Activated effector memory CD4-positive, alpha-beta T cell treated with Interleukin-2 at 50 U/mL for 16 hours (primary cell): ENCODE data around the gene CSRP1.
A peak's percentile ranks its signal among the peaks of the same experiment; 100 is the strongest.
"Not testable (repeated sequence)": the region's sequence is repeated elsewhere in the genome, so short reads cannot be mapped to it uniquely, and the experiment has no call there.

ENCODE experiments used
- DNase-seq: peaks from one replicate; pipeline ENCODE4 v3.0.0-alpha.2; 2020

The CSRP1 gene

GRCh38 chr1:201495551-201496295, 11.2 kb downstream of the CSRP1 start:
- no peak for DNase-seq

GRCh38 chr1:201493757-201494617, 12.9 kb downstream of the CSRP1 start:
- no peak for DNase-seq

GRCh38 chr1:201493026-201493656, 13.8 kb downstream of the CSRP1 start:
- DNase-seq: not testable (repeated sequence)

- DNase-seq: no peak
These were observed 14.9 kb downstream of the CSRP1 start for GRCh38 chr1:201491896-201492511.

GRCh38 chr1:201490708-201491131, 16.2 kb downstream of the CSRP1 start:
- DNase-seq: no peak

- DNase-seq: no peak
These were observed 17.2 kb downstream of the CSRP1 start for GRCh38 chr1:201489643-201490261.

- DNase-seq: no peak
These were observed 17.9 kb downstream of the CSRP1 start for GRCh38 chr1:201488830-201489589.

- no peak for DNase-seq
These were observed 19.2 kb downstream of the CSRP1 start for GRCh38 chr1:201487742-201488141.

GRCh38 chr1:201486187-201486586, 20.7 kb downstream of the CSRP1 start:
- no peak for DNase-seq

GRCh38 chr1:201485184-201485774, 21.6 kb downstream of the CSRP1 start:
- no peak for DNase-seq

GRCh38 chr1:201483373-201483949, 23.5 kb downstream of the CSRP1 start:
- DNase-seq: no peak

GRCh38 chr1:201482755-201483154, 24.2 kb downstream of the CSRP1 start:
- DNase-seq: no peak

GRCh38 chr1:201481761-201482493, 25.0 kb downstream of the CSRP1 start:
- DNase-seq: peak; percentile 71

GRCh38 chr1:201481004-201481380, 25.9 kb downstream of the CSRP1 start:
- DNase-seq: no peak

- peak; percentile 60 for DNase-seq
These were observed 26.5 kb downstream of the CSRP1 start for GRCh38 chr1:201480231-201481003.

- no peak for DNase-seq
These were observed 27.7 kb downstream of the CSRP1 start for GRCh38 chr1:201479201-201479730.

GRCh38 chr1:201478666-201479065, 28.3 kb downstream of the CSRP1 start:
- not testable (repeated sequence) for DNase-seq

GRCh38 chr1:201476670-201477344, 30.1 kb downstream of the CSRP1 start:
- no peak for DNase-seq
